GM23248 (cell line): ENCODE data around the gene LIN7A. TPM values are rescaled to one million over a fixed set of nuclear protein-coding genes. Genes with fewer than 3 reads are reported as not detected.
A peak's percentile ranks its signal among the peaks of the same experiment; 100 is the strongest.

ENCODE experiments used
- DNase-seq: peaks from one replicate; pipeline ENCODE4 v3.0.0-alpha.2; 2015
- H2AFZ ChIP-seq: fragments of 200-600 bp; sonication (generic); 2 replicates; pipeline ENCODE4 v1.6.1; 2016; ENCODE audit warnings: antibody characterized with exemption
- H3F3A ChIP-seq: fragments of 200-600 bp; sonication (generic); 2 replicates; pipeline ENCODE4 v1.6.1; 2016; ENCODE audit warnings: mild to moderate bottlenecking, antibody characterized with exemption, mixed run types; ENCODE audit not compliant: insufficient read depth
- H3K27ac ChIP-seq: fragments of 200-600 bp; sonication (generic); 2 replicates; pipeline ENCODE4 v1.5.1; 2016; ENCODE audit warnings: mild to moderate bottlenecking
- H3K27me3 ChIP-seq: fragments of 200-600 bp; sonication (generic); replicated peaks from 2 replicates; pipeline ENCODE4 v1.6.1; 2016; ENCODE audit warnings: mild to moderate bottlenecking; ENCODE audit not compliant: insufficient read depth
- H3K36me3 ChIP-seq: fragments of 200-600 bp; sonication (generic); 2 replicates; pipeline ENCODE4 v1.6.1; 2016; ENCODE audit warnings: low read depth, mild to moderate bottlenecking
- H3K4me1 ChIP-seq: fragments of 200-600 bp; sonication (generic); 2 replicates; pipeline ENCODE4 v1.6.1; 2016; ENCODE audit warnings: mild to moderate bottlenecking; ENCODE audit not compliant: insufficient read depth
- H3K4me2 ChIP-seq: fragments of 200-600 bp; sonication (generic); one replicate; pipeline ENCODE4 v1.6.1; 2016; ENCODE audit warnings: mild to moderate bottlenecking; ENCODE audit not compliant: unreplicated experiment
- H3K4me3 ChIP-seq: fragments of 200-600 bp; sonication (generic); 2 replicates; pipeline ENCODE4 v1.5.1; 2016; ENCODE audit warnings: mild to moderate bottlenecking
- H3K79me2 ChIP-seq: fragments of 200-600 bp; sonication (generic); 2 replicates; pipeline ENCODE4 v1.6.1; 2016; ENCODE audit warnings: mild to moderate bottlenecking; ENCODE audit not compliant: insufficient read depth
- H3K9ac ChIP-seq: fragments of 200-600 bp; sonication (generic); 2 replicates; pipeline ENCODE4 v1.6.1; 2016; ENCODE audit warnings: mild to moderate bottlenecking
- H3K9me2 ChIP-seq: fragments of 200-600 bp; sonication (generic); 2 replicates; pipeline ENCODE4 v1.6.1; 2016; ENCODE audit warnings: mixed run types, mild to moderate bottlenecking, moderate library complexity; ENCODE audit not compliant: insufficient read depth
- H3K9me3 ChIP-seq: fragments of 200-600 bp; sonication (generic); one replicate; pipeline ENCODE4 v1.6.1; 2017; ENCODE audit warnings: low read depth
- H4K20me1 ChIP-seq: fragments of 200-600 bp; sonication (generic); 2 replicates; pipeline ENCODE4 v1.6.0; 2016; ENCODE audit not compliant: insufficient read depth
- EZH2 ChIP-seq: fragments of 200-600 bp; sonication (generic); IDR thresholded peaks from 2 replicates; pipeline ENCODE4 v1.6.1; 2018; ENCODE audit warnings: antibody characterized with exemption, mild to moderate bottlenecking; ENCODE audit not compliant: insufficient read depth, poor library complexity, severe bottlenecking
- EZH2phosphoT487 ChIP-seq: fragments of 200-600 bp; sonication (generic); IDR thresholded peaks from 2 replicates; pipeline ENCODE4 v1.6.1; 2018; ENCODE audit warnings: antibody characterized with exemption, moderate library complexity, mild to moderate bottlenecking, low read depth; ENCODE audit not compliant: insufficient read depth
- WGBS, 2 experiments: methylation state at CpG; one replicate each; pipeline ENCODE4 v1.1.6; 2015 to 2017; ENCODE audit warnings: low lambda C conversion rate in 2 of 2, low coverage in 1 of 2; ENCODE audit errors: missing lambda C conversion rate in 2 of 2; 5-methylcytosine and 5-hydroxymethylcytosine counted together
- in situ Hi-C: fragments of 300-500 bp; cut with MboI; formaldehyde crosslinking; loops from 2 replicates; pipeline ENCODE4 v1.15.0; 2020
- polyA plus RNA-seq: library from polyadenylated mRNA; unstranded; fragments of >200 nt; fragmentation: Nextera tagmentation; extraction: Ambion mirVana; gene quantifications from 2 replicates; pipeline ENCODE4 v1.2.1, GENCODE V29; 2016
- total RNA-seq: library from RNA; depleted of rRNA; stranded (reverse); fragments of >200 nt; shearing (Covaris generic); gene quantifications from 2 replicates; pipeline ENCODE4 v1.2.3, GENCODE V29; 2014

Gene LIN7A
- total and polyA plus RNA-seq, 2 experiments from 2014 or later: 1.5 to 1.6 TPM

DNA sequence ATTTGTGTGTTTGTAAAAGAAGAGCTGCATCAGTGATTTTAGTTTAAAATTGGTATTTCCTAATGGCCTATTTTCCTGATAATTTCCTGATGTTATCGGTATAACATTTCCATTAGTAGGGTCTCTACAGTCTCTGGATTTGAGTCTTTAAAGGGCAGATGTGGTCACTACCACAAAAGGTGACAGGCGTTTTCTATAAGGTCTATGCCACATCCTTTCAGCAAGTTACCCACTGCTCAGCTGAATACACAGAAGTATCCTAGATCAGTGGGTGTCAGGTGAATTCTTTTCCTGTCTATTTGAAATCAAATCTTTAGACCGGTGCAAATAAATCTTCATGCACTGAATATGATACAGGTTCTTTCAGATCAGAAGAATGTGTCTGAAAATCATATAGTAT, 90.2 kb downstream of the LIN7A start:
- Histone ChIP-seq H3F3A (no peaks in the 10 kb centered on the region), H3K27ac (no peak overlapping the region), H3K79me2 (no peaks in the 10 kb centered on the region), H2AFZ (no peak overlapping the region), H3K9me2 (no peaks in the 10 kb centered on the region), H3K4me1 (no peaks in the 10 kb centered on the region), H3K36me3 (no peaks in the 10 kb centered on the region), H4K20me1 (no peaks in the 10 kb centered on the region), H3K4me3 (no peak overlapping the region), H3K9ac (no peak overlapping the region), H3K4me2 (no peak overlapping the region), H3K9me3 (no peaks in the 10 kb centered on the region), H3K27me3 (no peaks in the 10 kb centered on the region)
- TF ChIP-seq EZH2phosphoT487: no peak
- no peak for TF ChIP-seq EZH2
- WGBS, 2 experiments: 88 to 91% methylated on average over 3 of the region's 3 CpGs
- in situ Hi-C loops: no loop called here
- no peak for DNase-seq

DNA sequence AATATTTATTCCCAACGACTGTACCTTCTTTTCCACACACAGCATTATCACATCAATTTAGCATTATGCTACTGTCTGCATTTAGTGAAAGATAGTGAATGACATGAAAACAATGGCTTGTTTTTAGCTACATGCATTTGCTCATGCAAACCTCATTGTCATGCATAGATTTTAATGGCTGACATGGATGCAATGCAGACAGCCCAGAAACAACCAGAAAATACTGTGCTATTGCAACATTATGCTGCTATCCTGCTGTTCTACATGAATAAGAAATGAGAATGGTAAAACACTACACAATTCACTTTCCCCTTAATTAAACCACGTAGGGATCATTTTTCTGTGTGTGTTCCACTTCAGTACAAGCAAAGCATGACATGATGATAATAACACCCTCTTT, 90.8 kb downstream of the LIN7A start:
- Histone ChIP-seq H3K27me3 (no peaks in the 10 kb centered on the region), H3K27ac (no peak overlapping the region), H3K4me1 (no peaks in the 10 kb centered on the region), H3K79me2 (no peaks in the 10 kb centered on the region), H3K4me3 (no peak overlapping the region), H3K9me3 (no peaks in the 10 kb centered on the region), H4K20me1 (no peaks in the 10 kb centered on the region), H3F3A (no peaks in the 10 kb centered on the region), H2AFZ (no peak overlapping the region), H3K36me3 (no peaks in the 10 kb centered on the region), H3K4me2 (no peak overlapping the region), H3K9ac (no peak overlapping the region), H3K9me2 (no peaks in the 10 kb centered on the region)
- in situ Hi-C loops: no loop called here
- 88 to 93% methylated on average over 2 of the region's 2 CpGs for WGBS, 2 experiments
- no peak for DNase-seq
- TF ChIP-seq EZH2 (no peak), EZH2phosphoT487 (no peak)

DNA sequence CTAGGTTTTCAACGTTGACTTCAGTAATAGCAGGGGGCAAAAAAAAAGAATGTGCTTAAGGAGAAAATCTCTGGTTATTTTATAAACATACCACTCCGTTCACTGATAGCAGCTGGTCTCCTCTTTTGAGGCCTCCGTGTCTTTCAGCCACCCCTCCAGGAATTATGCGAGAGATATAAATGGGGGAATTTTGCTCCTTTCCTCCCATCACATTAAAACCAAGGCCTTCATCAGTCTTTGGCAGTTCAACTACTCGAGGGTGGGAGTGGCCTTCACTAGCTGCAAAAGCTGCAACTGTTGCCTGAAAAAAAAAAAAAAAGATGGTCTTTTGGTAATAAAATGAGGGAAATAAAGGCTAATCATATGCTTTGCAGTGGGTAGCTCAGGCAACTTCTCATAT, 92.1 kb downstream of the LIN7A start:
- H3K27me3 ChIP-seq: no peaks in the 10 kb centered on the region
- no peaks in the 10 kb centered on the region for H3K9me3 ChIP-seq
- no peak overlapping the region for H3K27ac ChIP-seq
- no peaks in the 10 kb centered on the region for H3K4me1 ChIP-seq
- H3K79me2 ChIP-seq: no peaks in the 10 kb centered on the region
- DNase-seq: no peak
- H3K9me2 ChIP-seq: no peaks in the 10 kb centered on the region
- H4K20me1 ChIP-seq: no peaks in the 10 kb centered on the region
- no peak overlapping the region for H3K4me3 ChIP-seq
- WGBS, 2 experiments: 88 to 94% methylated on average over 5 of the region's 5 CpGs
- no peak overlapping the region for H3K9ac ChIP-seq
- no peak overlapping the region for H2AFZ ChIP-seq
- H3F3A ChIP-seq: no peaks in the 10 kb centered on the region
- no peak for TF ChIP-seq EZH2phosphoT487
- no peak overlapping the region for H3K4me2 ChIP-seq
- H3K36me3 ChIP-seq: no peaks in the 10 kb centered on the region
- in situ Hi-C loops: no loop called here

DNA sequence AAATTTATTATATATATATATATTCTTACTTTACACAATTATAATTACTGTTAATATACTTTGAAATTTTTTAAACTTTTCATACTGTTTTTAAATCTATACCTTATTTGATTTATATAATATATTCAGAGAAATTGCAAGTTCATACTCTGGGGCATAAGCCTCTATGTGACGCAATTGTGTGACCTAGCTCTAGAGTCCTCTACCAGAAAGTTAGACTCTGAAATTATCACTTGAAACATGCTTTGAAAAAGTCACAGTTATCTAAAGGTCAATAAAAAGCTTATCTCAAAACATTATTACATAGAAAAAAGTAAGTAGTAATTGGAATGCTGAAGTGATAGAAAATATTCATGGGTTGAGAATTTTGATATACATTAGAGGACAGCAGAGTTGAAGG, 93.8 kb downstream of the LIN7A start:
- Histone ChIP-seq H3K4me1 (peaks cover 6% of the 10 kb centered on the region), H3K27me3 (no peaks in the 10 kb centered on the region), H2AFZ (no peak overlapping the region), H3K4me2 (no peak overlapping the region), H3K36me3 (no peaks in the 10 kb centered on the region), H4K20me1 (no peaks in the 10 kb centered on the region), H3F3A (peaks cover 4% of the 10 kb centered on the region; the same call in 1 of the 2 replicates), H3K79me2 (no peaks in the 10 kb centered on the region), H3K4me3 (no peak overlapping the region), H3K27ac (no peak overlapping the region), H3K9me3 (no peaks in the 10 kb centered on the region), H3K9me2 (no peaks in the 10 kb centered on the region), H3K9ac (no peak overlapping the region)
- TF ChIP-seq EZH2: no peak
- no peak for TF ChIP-seq EZH2phosphoT487
- 98 to 100% methylated on average over 1 of the region's 1 CpG for WGBS, 2 experiments
- DNase-seq: no peak
- in situ Hi-C loops: no loop called here

DNA sequence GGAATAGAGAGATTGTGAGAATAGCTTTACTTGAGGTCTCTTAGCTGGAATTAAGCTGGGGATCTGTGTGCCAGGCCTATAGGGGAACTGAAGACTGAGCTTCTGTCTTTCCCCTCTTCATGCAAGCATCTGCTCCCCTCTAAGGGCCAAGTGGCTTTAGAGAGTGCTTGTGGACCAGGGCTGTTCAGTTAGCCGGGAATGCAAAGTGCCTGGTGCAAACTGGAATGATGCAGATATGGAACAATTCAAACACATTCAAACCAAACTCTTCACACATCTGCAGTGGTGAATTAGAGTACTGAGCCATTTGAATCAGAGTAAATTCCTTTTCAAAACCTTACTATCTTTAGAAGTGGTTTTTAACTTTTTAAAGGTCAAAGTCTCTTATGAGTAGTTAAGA, 99.0 kb downstream of the LIN7A start:
- peaks cover 4% of the 10 kb centered on the region; the same call in 1 of the 2 replicates for H3F3A ChIP-seq
- H3K27me3 ChIP-seq: no peaks in the 10 kb centered on the region
- H3K4me2 ChIP-seq: no peak overlapping the region
- H3K79me2 ChIP-seq: no peaks in the 10 kb centered on the region
- H3K9me2 ChIP-seq: no peaks in the 10 kb centered on the region
- H3K36me3 ChIP-seq: no peaks in the 10 kb centered on the region
- H4K20me1 ChIP-seq: no peaks in the 10 kb centered on the region
- no peak overlapping the region for H3K27ac ChIP-seq
- TF ChIP-seq EZH2phosphoT487 (no peak), EZH2 (no peak)
- no peaks in the 10 kb centered on the region for H3K9me3 ChIP-seq
- H3K9ac ChIP-seq: no peak overlapping the region
- H3K4me1 ChIP-seq: peaks cover 17% of the 10 kb centered on the region
- no peak overlapping the region for H2AFZ ChIP-seq
- peak; percentile 11 for DNase-seq
- 89 to 90% methylated on average over 1 of the region's 1 CpG for WGBS, 2 experiments
- in situ Hi-C loops: no loop called here
- H3K4me3 ChIP-seq: no peak overlapping the region
